Measurements from ENCODE around the gene TNS1.
"Not testable (repeated sequence)": the region's sequence is repeated elsewhere in the genome, so short reads cannot be mapped to it uniquely, and the experiment has no call there.

The TNS1 gene

DNA sequence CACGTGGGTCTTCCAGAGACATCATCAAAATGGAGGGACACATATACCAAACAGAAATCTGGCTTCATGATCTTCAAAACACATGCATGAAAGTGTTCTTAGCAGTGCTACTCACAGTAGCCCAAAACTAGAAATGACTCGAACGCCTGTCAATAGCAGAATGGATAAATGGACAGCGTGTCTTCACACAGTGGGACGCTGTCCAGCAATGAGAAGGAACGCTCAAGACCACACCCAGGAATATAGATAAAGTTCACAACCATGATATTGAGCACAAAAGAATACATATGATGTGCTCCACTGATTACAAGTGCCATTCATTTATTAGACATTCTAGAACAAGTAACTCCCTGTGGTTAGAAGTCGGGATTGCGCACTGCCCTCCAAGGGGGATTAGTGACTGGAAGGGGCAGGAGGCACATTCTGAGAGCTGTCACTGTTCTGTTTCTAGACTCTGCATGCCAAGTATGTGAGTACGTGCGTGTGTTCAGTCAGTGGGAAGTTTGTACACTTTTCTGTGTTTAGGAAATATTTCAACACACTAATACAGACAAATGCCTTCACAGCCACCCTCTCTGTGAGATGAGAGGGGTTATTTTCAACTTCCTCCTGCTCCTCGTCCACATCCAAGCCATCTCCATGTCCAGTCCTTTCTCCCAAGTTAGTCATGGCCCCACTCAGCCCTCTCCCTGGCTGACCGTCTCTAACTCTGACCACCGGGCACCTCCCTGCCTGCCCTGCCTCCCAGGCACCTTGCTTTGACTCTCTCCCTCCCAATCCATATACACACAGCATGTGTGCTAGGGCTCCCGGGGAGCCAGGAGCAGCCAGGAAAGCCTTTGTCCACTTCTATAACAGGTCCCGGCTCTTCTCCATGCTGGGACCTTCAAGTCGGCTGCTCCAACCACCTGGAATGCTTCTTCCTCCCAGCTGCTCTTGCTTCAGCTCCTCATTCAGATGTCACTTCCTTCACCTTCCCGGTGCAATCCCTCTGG is 26.9 kb upstream of the TNS1 start:
- DNase-seq (ENCODE audit: low read depth): no peak

DNA sequence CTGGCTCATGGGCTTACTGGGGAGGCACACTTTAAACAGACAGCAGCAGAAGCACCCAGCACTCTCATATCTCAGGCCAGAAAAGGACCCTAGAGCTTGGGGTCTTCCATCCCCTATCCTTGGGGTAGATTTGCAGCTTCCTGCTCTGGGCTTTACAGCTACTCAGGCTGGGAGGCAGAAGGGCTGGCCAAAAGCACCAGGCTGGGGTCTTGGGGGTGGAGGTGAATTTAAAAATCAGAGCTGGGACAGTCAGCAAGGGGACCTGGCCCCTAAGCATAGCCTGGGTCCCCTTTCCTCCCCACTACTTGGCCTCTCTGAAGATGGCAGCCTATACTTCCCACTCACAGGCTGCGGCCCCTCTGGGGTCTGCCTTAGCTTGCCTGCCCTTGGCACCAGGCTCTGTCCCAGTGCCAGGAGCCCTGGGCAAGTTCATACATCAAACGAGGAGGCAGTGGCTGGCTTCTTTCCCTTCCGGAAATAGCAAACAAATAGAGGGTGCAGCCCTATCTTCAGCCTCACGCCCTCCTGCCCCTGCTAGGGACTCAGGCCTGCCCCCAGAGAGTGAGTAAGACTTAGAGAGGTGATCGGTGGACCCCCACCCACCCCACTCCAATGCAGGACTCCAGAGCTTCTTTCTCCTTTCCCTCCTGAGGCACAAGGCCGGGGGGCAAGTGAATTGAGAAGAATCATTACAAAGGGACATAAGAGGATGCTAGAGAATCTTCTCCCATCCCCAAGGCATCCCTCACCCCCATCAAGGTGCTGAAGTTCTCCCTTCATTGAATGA is 26.0 kb upstream of the TNS1 start:
- no peak for DNase-seq (ENCODE audit: low read depth)

DNA sequence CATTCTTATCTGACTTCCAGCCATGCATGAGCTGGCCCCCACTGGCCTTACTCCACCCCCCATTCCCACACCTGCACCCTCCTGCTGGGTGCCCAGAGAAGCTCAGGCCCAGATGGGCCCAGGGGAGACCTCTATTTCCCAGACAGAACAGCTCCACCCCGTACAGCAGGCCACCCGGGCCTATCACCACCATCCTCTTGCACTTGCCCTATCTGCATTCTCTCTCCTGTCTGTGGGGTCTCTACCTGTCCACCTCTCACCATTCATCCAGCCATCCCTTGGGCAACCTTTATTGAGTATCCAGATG is 25.3 kb upstream of the TNS1 start:
- no peak for DNase-seq (ENCODE audit: low read depth)

DNA sequence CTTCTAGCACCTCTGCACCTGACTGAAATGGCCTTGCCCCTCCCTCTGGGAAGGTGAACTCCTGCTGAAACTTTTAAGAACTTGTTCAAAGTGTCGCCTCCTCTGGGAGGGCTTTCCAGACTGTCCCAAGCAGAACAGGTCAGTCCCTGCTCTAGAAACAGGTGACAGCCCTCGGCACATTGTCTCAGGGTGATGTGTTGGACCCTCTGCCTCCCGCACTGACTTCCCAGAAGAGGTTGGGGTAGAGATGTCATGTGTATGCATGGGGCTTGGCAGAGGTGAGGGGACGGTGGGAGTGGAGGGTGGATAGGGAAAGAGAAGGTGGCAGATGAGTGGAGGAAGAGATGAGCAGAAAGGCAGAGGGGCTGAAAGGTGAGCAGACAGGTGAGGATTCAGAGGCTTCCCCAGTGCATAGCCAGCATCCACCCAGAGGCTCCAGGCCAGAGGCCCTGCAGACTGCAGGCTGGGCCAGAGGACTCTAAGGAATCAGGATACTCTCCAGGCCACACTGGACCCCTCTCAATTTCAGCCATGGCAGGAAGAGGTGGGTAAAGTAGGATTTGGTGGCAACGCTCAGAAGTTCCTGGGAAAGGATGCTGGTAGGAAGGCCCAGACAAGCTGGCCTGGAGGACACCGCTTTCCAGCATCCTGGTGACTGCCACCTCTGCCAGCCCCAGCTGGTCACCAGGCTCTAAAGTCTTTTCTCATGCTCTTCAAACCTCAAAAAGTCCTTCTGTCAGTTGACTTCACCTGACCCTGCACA is 24.8 kb upstream of the TNS1 start:
- no peak for DNase-seq (ENCODE audit: low read depth)

DNA sequence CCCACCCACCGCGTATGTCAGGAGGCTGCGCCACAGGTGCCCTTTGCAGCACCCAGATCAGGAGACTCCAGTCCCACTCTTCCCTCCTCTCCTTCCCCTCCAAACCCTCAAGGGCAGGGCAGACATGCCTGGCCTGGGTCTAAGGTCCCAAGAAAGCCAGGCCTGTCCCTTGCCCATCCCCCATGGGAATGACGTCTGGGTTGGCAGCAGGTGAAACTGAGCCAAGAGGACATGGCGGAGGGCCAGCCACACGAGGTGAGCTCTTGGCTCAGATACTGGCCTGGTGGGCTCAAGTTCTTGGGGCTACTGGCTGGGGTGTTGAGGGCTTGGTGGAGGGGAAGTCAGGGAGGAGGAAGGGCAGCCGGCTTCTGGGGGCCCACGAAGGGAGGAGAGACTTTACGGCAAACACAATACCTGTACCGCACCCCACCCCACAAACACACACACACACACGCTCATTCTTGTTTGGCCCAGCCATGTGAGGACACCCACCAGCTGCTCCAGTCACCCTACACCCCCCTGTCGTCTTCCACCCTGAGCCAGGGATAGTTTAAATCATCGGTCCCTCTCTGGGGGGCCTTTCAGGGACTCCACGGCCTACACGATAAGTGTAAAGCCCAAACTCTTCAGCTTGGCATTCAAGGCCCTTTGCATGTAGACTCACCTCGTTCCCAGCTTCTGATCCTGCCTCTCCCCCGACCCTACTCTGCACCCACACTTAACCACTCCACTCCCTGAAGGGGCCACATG is 24.1 kb upstream of the TNS1 start:
- no peak for DNase-seq (ENCODE audit: low read depth)

DNA sequence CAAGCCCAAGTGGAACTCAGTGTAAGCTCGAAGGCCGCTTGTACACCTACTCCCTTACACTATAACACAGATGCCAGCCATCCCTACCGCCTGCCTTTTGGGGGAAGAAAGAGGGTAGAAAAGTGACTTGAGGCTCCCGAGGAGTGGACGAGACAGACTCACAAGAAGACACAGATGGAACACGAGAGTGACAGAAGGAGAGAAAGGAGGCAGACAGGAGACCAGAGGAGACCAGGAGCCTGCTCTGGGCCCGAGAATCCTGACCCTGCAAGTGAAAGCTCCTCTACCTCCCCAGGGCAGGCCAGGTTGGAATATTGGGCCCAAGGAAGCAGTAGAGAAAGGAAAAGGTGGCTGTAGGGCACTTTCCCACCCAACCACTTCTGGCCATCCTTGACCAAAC is 23.4 kb upstream of the TNS1 start:
- DNase-seq (ENCODE audit: low read depth): no peak

DNA sequence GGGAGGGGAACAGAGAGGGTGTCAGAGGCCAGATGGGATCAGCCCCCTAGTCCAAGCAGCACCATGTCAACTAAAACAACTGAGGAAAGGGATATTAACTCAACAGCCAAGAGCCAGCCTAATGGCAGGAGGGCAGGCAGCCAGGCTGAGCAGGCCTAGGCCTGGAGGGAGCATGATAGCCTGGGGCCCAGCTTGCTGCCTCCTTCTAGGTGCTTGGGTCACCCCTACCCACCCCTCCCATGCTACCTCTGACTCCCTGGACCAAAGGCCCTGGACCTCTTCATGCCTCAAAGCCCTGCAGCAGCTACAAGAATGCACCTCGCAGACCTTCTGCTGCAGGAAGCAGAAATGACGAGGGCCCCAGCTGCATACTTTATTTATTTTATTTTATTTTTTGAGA is 22.1 kb upstream of the TNS1 start:
- DNase-seq (ENCODE audit: low read depth): no peak

DNA sequence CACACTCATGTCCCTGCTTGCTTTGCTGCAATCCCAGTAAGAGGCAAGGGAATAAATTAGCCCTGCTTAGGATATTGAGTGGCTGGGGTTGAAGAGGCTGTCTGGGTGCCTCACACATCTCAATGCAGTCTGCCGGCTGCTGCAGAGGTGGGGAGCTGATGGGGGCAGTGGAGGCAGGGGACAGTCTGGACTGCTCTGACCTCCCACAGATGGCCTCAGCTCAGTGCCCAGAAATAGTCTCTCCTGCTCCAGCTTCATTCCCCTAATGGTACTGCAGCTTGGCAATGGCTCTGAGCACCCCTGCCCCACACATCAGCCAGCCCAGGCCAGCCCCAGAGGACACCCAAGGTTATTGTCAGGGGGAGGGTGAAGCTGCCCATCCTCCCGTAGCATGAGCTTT is 21.5 kb upstream of the TNS1 start:
- DNase-seq (ENCODE audit: low read depth): no peak

DNA sequence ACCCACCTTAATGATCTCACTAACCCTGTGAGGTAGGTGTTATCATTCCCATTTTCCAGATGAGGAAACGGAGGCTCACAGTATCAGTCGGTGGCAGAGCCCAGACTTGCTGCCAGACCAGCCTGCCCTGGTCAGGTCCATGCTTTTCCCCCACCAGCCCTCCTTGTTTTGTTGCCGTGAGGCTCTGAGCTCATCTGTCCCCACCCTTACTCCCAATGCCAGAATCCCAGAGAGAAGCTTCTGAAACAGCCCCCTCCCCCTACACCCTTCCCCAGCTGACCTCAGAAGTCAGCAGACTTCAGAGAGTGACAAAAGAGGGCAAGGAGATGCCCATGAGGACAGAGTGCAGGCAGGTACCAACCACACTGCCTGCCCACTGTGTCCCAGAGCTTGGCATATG is 20.8 kb upstream of the TNS1 start:
- DNase-seq (ENCODE audit: low read depth): no peak

DNA sequence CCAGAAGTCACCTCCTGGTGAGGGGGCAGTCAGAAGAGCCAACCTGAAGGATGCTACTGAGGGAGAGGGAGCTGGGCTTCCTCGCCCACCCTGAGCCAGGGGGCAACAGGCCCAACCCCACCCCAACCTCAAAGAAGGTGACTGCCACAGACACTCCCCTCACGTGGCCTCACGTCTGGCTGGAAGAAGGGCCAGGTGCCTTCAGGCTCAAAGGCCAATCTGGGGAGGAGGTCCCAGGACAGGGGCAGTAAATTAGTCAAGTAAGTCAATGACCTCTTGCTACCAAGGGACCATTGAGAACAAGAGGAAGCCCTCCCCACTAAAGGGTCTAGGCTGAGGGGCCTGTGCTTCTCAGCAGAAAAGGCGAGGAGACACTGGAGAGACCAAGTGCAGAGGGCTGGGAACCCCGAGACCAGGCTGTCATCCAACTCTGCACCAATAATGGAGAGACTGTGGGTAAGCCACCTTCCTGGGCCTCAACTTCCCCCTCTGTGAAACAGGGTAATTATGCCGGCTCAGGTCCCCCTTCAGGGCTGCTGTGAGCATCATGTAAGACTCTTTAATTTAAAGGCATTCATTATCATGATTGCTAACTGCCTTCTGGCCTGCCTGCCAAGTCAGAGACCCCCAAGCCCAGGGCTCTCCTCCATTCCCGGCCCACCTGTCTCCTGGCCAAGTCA is 20.2 kb upstream of the TNS1 start:
- no peak for DNase-seq (ENCODE audit: low read depth)

DNA sequence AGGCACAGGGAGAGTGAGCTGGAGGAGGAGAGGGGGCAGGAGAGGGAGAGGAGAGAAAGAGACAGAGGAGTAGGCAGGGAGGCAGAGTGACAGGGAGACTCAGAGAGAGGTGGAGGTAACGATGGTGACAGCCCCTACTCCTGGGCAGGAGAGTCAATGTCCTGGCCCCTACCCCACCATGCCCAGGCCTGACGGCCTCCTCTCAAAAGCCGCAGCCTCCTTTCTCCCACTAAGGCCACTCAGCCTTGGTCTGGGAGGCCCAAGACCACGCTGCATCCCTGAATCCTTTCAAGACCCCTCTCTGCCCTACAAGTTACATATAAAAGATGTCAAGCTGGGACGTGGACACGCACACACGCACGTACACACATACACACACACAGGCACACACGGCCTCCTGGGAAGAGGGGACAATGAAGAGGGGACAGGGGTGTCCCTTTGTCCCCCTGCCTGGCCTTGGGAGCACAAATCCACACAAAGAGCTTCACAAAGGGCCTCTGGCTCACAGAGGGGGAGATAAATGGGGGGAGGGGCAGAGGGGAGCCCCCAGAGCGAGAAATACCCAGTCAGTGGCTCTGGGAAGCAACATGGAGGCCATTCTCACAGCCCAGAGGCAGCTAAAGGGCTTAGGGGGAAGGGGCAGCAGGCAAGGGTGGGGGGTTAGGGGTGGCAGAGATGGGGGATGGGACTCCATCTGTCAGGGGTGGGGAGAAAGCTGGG is 19.5 kb upstream of the TNS1 start:
- DNase-seq (ENCODE audit: low read depth): no peak

DNA sequence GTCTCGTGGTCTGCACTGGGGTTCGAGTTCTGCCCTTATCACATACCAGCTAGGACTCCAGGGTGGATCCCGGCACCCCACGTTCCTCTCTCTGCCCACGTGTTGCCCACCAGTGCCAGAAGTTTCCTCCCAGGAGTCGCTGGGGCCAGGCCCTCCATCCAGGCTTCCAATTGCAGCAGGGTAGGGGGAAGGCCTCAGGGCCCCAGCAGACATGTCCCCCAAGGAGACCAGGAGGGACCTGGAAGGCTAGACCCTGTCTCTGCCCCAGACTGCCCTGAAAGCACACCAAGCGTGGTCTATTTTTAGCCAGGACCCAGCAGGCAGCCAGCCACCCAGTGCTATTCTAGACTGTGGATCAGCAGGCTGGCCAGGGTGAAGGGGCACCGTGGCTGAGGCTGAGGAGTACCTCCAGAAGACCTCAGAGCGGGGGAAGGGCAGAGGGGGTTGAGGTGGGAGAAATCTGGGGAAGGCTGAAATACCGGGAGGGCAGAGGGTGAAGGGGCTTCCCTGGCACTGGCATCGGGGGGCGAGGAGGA is 18.8 kb upstream of the TNS1 start:
- no peak for DNase-seq (ENCODE audit: low read depth)

DNA sequence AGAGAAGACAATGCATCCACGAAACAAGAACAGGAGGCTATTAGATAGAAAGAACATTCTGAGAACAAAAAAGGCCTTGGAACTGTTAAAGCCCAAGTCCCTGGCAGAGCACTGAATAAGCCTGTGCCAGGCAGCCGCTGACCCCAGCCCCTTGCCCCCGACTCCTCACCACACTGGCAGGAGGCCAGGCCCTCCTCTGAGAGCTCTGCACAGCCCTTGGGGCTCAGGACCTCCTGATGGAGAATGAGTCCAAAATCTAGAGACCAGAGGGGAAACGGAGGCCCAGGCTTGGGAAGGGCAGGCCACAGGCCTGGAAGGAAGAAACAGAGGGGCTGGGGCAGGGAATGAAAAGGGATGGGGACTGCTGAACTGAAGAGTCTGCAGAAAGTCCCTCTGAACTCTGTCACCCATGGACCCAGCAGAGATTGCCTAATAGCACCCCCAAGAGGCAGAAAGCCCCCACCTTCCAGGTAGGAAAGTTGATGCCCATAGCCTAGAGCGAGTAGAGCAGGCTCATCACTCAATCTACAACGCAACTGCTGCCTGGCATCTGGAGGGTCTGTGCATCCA is 18.3 kb upstream of the TNS1 start:
- DNase-seq (ENCODE audit: low read depth): no peak

DNA sequence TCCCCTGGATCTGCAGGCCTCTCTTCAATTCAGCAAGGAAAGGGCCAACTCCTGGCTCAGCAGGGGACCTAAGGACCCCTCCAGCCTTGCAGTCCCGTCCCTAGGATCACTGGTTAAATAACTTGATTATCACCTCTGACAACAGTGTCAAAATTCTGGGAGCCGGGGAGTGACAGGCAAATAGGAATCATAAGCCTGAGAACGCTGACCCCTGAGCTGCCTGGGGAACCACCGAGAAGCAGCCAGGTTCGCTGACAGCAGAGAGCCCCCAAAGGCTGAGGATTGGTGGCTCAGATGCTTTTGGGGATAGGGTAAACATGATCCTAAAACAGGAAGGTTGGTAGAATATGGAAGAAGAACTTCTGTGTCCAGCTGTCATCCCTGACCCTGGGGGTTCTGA is 17.5 kb upstream of the TNS1 start:
- DNase-seq (ENCODE audit: low read depth): no peak

DNA sequence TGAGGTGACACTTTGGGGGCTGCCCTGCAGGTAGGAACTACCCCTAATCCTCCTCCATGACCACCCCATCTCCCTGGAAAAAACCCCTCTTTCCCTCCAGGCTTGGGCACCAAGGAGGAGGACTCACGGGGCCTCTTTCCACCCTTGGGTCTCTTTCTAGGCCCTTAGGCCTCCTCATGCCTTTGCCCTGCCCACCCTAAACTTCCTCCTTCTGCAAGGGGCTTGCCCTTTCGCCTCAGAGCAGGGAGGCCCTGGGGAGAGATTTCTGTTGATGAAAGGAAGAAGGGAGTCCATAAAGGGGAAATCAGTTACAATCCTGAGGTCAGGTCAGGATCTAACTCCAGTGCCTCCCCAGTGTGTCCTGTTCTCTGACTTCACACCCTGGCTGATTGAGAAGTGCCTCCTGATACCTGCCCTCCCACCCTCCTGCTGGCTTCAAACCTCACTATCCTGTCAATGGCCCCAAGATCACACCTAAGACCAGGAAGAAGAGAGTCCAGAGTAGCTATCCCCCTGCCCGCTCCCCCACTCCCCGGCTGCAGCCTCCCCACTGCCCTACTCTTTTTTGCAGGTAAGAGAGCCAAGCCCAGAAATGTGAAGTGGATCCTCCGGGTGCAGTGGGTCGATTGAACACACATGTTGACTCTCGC is 16.7 kb upstream of the TNS1 start:
- no peak for DNase-seq (ENCODE audit: low read depth)

DNA sequence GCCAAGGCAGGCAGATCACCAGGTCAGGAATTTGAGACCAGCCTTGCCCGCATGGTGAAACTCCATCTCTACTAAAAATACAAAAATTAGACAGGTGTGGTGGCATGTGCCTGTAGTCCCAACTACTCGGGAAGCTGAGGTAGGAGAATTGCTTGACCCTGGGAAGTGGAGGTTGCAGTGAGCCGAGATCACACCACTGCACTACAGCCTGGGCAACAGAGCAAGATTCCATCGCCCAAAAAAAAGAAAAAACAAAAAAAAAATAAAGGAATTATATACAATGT is 16.0 kb upstream of the TNS1 start:
- not testable (repeated sequence) for DNase-seq (ENCODE audit: low read depth)

DNA sequence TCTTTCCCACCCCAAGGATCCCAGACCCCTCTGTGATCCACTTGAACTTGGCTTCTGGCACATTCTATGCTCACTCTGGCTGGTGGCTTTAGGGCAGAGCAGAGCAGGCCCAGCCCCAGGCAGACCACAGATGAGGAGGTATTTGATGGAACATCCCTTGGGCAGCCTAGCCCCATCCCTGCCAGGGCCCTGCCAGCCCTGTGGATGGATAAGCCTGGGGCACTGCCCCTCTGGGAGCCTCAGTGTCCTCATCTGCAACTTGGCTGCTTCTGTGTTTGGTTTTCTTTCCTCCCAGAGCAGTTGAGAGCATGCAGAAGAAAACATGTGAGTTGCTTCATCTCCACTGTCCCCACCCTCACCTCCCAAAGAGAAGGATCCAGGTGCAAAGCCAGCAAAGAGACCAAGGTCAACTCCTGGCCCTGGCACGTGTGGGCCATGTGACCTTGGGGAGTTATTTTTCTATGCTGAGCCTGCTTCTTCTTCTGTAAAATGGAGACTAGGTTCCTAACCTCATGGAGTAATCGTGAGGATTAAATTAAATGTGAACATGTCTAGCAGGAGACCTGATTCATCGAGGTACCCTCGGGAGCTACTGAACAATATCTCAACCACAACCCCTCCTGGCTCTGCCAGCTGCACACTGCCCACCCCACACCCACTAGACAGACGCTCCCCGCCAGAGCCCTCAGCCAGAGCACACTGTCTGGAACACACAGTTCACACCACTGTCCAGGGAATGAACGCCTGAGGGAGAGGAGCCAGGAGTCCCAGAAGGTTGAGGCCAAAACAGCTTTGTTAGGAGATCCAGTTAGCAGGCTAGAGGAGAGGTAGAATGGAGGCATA is 14.6 kb upstream of the TNS1 start:
- DNase-seq (ENCODE audit: low read depth): no peak

DNA sequence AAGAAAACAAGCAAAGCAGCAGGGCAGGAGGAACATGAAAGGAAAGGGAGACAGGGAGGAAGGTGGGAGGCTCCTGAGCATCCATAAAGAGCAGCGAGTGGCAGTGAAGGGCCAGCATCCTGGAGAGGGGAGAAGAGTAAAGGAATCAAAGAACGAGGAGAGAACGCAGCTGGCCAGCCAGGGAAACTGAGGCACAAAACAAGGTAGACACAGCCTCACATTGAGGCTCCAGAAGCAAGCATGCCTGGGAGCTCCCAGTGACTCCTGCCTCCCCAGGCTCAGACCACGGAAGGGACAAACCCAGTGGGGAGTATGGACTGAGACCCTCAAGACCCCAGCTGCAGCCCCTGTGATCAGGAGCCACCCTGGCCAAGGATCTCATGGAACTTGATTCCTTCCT is 14.0 kb upstream of the TNS1 start:
- no peak for DNase-seq (ENCODE audit: low read depth)

Data from fibroblast of gingiva (primary cell).